Activated B cell treated with CpG ODN at 0.5 μM for 24 hours (primary cell): ENCODE results near the gene SPA17. TPM values are rescaled to one million over a fixed set of nuclear protein-coding genes. Genes with fewer than 3 reads are reported as not detected.

Experiments used
- ATAC-seq: fragments of 200-7000 bp; cut with Tn5 transposase; one replicate; pipeline ENCODE4 v1.10.0; 2021; ENCODE audit warnings: low read depth, mild to moderate bottlenecking, moderate library complexity
- CTCF ChIA-PET: fragments of 350-600 bp; sonication (Branson Sonifier 250); formaldehyde crosslinking; loops from one replicate; lab custom pipeline; 2021; ENCODE audit warnings: antibody characterized with exemption; lab: Charles Lee
- POLR2A ChIA-PET: fragments of 350-600 bp; sonication (Branson Sonifier 250); formaldehyde crosslinking; loops from one replicate; lab custom pipeline; 2021; ENCODE audit warnings: antibody characterized with exemption; lab: Charles Lee
- DNase-seq: peaks from one replicate; pipeline ENCODE4 v3.0.0; 2022
- H3K27ac Mint-ChIP-seq: one replicate; pipeline ENCODE4 v1.8.0; 2020; ENCODE audit warnings: mixed read lengths
- H3K27me3 Mint-ChIP-seq: one replicate; pipeline ENCODE4 v1.8.0; 2021; ENCODE audit warnings: mixed read lengths
- H3K36me3 Mint-ChIP-seq: one replicate; pipeline ENCODE4 v1.8.0; 2021; ENCODE audit warnings: low read depth, mixed read lengths
- H3K4me1 Mint-ChIP-seq: one replicate; pipeline ENCODE4 v1.8.0; 2021; ENCODE audit warnings: mixed read lengths
- H3K4me3 Mint-ChIP-seq: one replicate; pipeline ENCODE4 v1.8.0; 2020; ENCODE audit warnings: mild to moderate bottlenecking, mixed read lengths
- H3K9me3 Mint-ChIP-seq: one replicate; pipeline ENCODE4 v1.8.0; 2020; ENCODE audit warnings: mixed read lengths
- CTCF ChIP-seq: fragments of 200-600 bp; IDR thresholded peaks from one replicate; pipeline ENCODE4 v1.8.0; 2022; ENCODE audit warnings: antibody characterized with exemption, mild to moderate bottlenecking
- intact Hi-C: fragments of 100-400 bp; cut with micrococcal nuclease; formaldehyde crosslinking; loops from one replicate; pipeline ENCODE4 v1.15.1; 2024
- total RNA-seq: library from RNA; stranded (reverse); gene quantifications from 2 replicates; pipeline ENCODE4 v1.2.3, GENCODE V29; 2022

Gene SPA17
- total RNA-seq, 1 donor from 2014 or later = 1.6 TPM

GRCh38 chr11:124658986-124659385 lies 14.7 kb upstream of the SPA17 start:
- H3K36me3 Mint-ChIP-seq = peaks cover 5% of the 10 kb centered on the region
- intact Hi-C loops = no loop called here
- POLR2A ChIA-PET = no interaction called here
- CTCF ChIA-PET = no interaction called here
- H3K4me3 Mint-ChIP-seq = no peak overlapping the region
- no peak overlapping the region for H3K27ac Mint-ChIP-seq
- DNase-seq = no peak
- no peaks in the 10 kb centered on the region for H3K9me3 Mint-ChIP-seq
- H3K27me3 Mint-ChIP-seq = no peaks in the 10 kb centered on the region
- TF ChIP-seq CTCF = no peak
- H3K4me1 Mint-ChIP-seq = no peaks in the 10 kb centered on the region
- ATAC-seq = no peak

- Mint-ChIP-seq H3K36me3 (peaks cover 5% of the 10 kb centered on the region), H3K9me3 (no peaks in the 10 kb centered on the region), H3K4me3 (no peak overlapping the region), H3K27ac (no peak overlapping the region), H3K27me3 (no peaks in the 10 kb centered on the region), H3K4me1 (no peaks in the 10 kb centered on the region)
- POLR2A ChIA-PET = no interaction called here
- CTCF ChIA-PET = no interaction called here
- DNase-seq = no peak
- intact Hi-C loops = no loop called here
- no peak for ATAC-seq
- no peak for TF ChIP-seq CTCF
Measured at GRCh38 chr11:124661553-124661952, 12.2 kb upstream of the SPA17 start.

- H3K9me3 Mint-ChIP-seq = no peaks in the 10 kb centered on the region
- DNase-seq (no peak), ATAC-seq (no peak)
- peaks cover 5% of the 10 kb centered on the region for H3K36me3 Mint-ChIP-seq
- no peaks in the 10 kb centered on the region for H3K27me3 Mint-ChIP-seq
- POLR2A ChIA-PET = no interaction called here
- no peak overlapping the region for H3K27ac Mint-ChIP-seq
- CTCF ChIA-PET = no interaction called here
- intact Hi-C loops = no loop called here
- TF ChIP-seq CTCF = no peak
- H3K4me1 Mint-ChIP-seq = no peaks in the 10 kb centered on the region
- H3K4me3 Mint-ChIP-seq = no peak overlapping the region
Measured at GRCh38 chr11:124662106-124662505, 11.6 kb upstream of the SPA17 start.

GRCh38 chr11:124663861-124664260 lies 9.8 kb upstream of the SPA17 start:
- H3K4me1 Mint-ChIP-seq = no peaks in the 10 kb centered on the region
- no peak overlapping the region for H3K4me3 Mint-ChIP-seq
- no peak for ATAC-seq
- H3K27me3 Mint-ChIP-seq = no peaks in the 10 kb centered on the region
- POLR2A ChIA-PET = no interaction called here
- no peak for TF ChIP-seq CTCF
- no peaks in the 10 kb centered on the region for H3K9me3 Mint-ChIP-seq
- no peak overlapping the region for H3K27ac Mint-ChIP-seq
- H3K36me3 Mint-ChIP-seq = peaks cover 3% of the 10 kb centered on the region
- CTCF ChIA-PET = interaction anchor here (0.7 to 1.2 kb wide), 3 partner anchors 61 to 174 kb away, joined by 3 to 6 read pairs (median 3); no protein-coding TSS in a partner anchor
- DNase-seq = no peak
- intact Hi-C loops = no loop called here

- ChIA-PET POLR2A (no interaction called here), CTCF (interaction anchor here (0.9 to 2.1 kb wide), 3 partner anchors 23 to 170 kb away, joined by 3 to 5 read pairs (median 4); no protein-coding TSS in a partner anchor)
- Mint-ChIP-seq H3K27me3 (no peaks in the 10 kb centered on the region), H3K4me1 (peaks cover 14% of the 10 kb centered on the region), H3K36me3 (no peaks in the 10 kb centered on the region), H3K27ac (no peak overlapping the region), H3K4me3 (no peak overlapping the region), H3K9me3 (no peaks in the 10 kb centered on the region)
- DNase-seq (no peak), ATAC-seq (no peak)
- no peak for TF ChIP-seq CTCF
- intact Hi-C loops = no loop called here
Measured at GRCh38 chr11:124667601-124668000, 6.1 kb upstream of the SPA17 start.
